Osteocyte (in vitro differentiated cells): ENCODE results near the gene ZDHHC17. TPM values are rescaled to one million over a fixed set of nuclear protein-coding genes. Genes with fewer than 3 reads are reported as not detected.

Experiments
- DNase-seq: peaks from one replicate; pipeline ENCODE4 v3.0.0; 2021; ENCODE audit warnings: mixed read lengths; ENCODE audit not compliant: unreplicated experiment; ENCODE audit errors: extremely low spot score
- H3K27ac Mint-ChIP-seq: one replicate; pipeline ENCODE4 v1.8.0; 2021; ENCODE audit warnings: mild to moderate bottlenecking, mixed read lengths; ENCODE audit not compliant: unreplicated experiment
- H3K27me3 Mint-ChIP-seq: one replicate; pipeline ENCODE4 v1.8.0; 2021; ENCODE audit warnings: mixed read lengths; ENCODE audit not compliant: unreplicated experiment
- H3K36me3 Mint-ChIP-seq: one replicate; pipeline ENCODE4 v1.8.0; 2021; ENCODE audit warnings: mixed read lengths; ENCODE audit not compliant: unreplicated experiment
- H3K4me1 Mint-ChIP-seq: one replicate; pipeline ENCODE4 v1.8.0; 2021; ENCODE audit warnings: mixed read lengths; ENCODE audit not compliant: unreplicated experiment
- H3K4me3 Mint-ChIP-seq: one replicate; pipeline ENCODE4 v1.8.0; 2021; ENCODE audit warnings: mild to moderate bottlenecking, moderate library complexity, mixed read lengths; ENCODE audit not compliant: unreplicated experiment
- H3K9me3 Mint-ChIP-seq: one replicate; pipeline ENCODE4 v1.8.0; 2021; ENCODE audit warnings: mixed read lengths; ENCODE audit not compliant: unreplicated experiment
- total RNA-seq: library from RNA; stranded (reverse); gene quantifications from 2 replicates; pipeline ENCODE4 v1.2.1, GENCODE V29; 2021
- TF ChIP-seq, protein P1 (sequence below): fragments of 200-600 bp; sonication (generic); IDR thresholded peaks from 2 replicates; pipeline ENCODE4 v1.5.0; 2021; ENCODE audit warnings: antibody characterized with exemption, mild to moderate bottlenecking, moderate library complexity

The ZDHHC17 gene
- total RNA-seq, 1 donor from 2014 or later: 44.3 TPM

DNA sequence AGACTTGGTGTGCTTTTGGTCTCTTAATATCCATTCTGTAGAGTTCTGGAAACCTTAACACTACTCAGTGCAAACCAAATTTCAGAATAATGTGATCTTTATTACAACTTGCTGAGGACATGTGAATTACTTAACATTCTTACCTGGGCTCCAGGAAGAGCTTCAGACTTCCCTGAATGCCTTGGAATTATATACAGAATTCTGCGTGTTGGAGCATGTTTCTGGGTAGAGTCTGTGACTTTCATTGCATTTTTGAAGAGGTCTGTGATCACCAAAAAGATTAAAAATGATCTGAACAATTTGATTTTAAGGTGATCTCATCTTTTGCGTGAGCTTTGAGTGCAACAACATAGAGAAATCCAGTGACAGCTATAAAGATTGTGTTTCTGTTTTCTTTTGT, 35.4 kb downstream of the ZDHHC17 start:
- H3K4me1 Mint-ChIP-seq: peaks cover 3% of the 10 kb centered on the region
- no peak overlapping the region for H3K4me3 Mint-ChIP-seq
- H3K27me3 Mint-ChIP-seq: no peaks in the 10 kb centered on the region
- TF ChIP-seq, protein P1, sequence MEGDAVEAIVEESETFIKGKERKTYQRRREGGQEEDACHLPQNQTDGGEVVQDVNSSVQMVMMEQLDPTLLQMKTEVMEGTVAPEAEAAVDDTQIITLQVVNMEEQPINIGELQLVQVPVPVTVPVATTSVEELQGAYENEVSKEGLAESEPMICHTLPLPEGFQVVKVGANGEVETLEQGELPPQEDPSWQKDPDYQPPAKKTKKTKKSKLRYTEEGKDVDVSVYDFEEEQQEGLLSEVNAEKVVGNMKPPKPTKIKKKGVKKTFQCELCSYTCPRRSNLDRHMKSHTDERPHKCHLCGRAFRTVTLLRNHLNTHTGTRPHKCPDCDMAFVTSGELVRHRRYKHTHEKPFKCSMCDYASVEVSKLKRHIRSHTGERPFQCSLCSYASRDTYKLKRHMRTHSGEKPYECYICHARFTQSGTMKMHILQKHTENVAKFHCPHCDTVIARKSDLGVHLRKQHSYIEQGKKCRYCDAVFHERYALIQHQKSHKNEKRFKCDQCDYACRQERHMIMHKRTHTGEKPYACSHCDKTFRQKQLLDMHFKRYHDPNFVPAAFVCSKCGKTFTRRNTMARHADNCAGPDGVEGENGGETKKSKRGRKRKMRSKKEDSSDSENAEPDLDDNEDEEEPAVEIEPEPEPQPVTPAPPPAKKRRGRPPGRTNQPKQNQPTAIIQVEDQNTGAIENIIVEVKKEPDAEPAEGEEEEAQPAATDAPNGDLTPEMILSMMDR: no peak
- peaks cover 33% of the 10 kb centered on the region for H3K36me3 Mint-ChIP-seq
- DNase-seq: no peak
- peaks cover 12% of the 10 kb centered on the region for H3K9me3 Mint-ChIP-seq
- H3K27ac Mint-ChIP-seq: no peak overlapping the region

DNA sequence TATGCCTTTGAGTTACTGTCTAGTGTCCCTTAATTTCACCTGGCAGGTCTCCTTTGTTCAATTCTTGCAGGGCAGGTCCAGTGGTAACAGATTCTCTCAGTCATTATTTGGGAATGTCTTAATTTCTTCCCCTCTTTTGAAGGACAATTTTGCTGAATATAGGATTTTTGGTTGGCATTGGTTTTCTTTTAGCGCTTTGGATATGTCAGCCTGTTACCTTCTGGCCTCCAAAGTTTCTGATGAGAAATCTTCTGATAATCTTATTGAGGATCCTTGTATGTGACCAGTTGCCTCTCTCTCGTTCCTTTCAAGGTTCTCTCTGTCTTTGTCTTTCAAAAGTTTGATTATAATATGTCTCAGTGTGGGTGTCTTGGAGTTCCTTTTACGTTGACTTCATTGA, 38.1 kb downstream of the ZDHHC17 start:
- peaks cover 12% of the 10 kb centered on the region for H3K9me3 Mint-ChIP-seq
- H3K36me3 Mint-ChIP-seq: peaks cover 41% of the 10 kb centered on the region
- TF ChIP-seq, protein P1: no peak
- H3K27me3 Mint-ChIP-seq: no peaks in the 10 kb centered on the region
- no peak for DNase-seq
- no peak overlapping the region for H3K27ac Mint-ChIP-seq
- peaks cover 4% of the 10 kb centered on the region for H3K4me1 Mint-ChIP-seq
- no peak overlapping the region for H3K4me3 Mint-ChIP-seq

- TF ChIP-seq, protein P1: no peak
- peaks cover 4% of the 10 kb centered on the region for H3K4me1 Mint-ChIP-seq
- H3K36me3 Mint-ChIP-seq: peaks cover 38% of the 10 kb centered on the region
- H3K27me3 Mint-ChIP-seq: no peaks in the 10 kb centered on the region
- H3K27ac Mint-ChIP-seq: no peak overlapping the region
- no peak overlapping the region for H3K4me3 Mint-ChIP-seq
- no peak for DNase-seq
- H3K9me3 Mint-ChIP-seq: peaks cover 12% of the 10 kb centered on the region
Measured at GRCh38 chr12:76804435-76804976, 40.6 kb downstream of the ZDHHC17 start.

DNA sequence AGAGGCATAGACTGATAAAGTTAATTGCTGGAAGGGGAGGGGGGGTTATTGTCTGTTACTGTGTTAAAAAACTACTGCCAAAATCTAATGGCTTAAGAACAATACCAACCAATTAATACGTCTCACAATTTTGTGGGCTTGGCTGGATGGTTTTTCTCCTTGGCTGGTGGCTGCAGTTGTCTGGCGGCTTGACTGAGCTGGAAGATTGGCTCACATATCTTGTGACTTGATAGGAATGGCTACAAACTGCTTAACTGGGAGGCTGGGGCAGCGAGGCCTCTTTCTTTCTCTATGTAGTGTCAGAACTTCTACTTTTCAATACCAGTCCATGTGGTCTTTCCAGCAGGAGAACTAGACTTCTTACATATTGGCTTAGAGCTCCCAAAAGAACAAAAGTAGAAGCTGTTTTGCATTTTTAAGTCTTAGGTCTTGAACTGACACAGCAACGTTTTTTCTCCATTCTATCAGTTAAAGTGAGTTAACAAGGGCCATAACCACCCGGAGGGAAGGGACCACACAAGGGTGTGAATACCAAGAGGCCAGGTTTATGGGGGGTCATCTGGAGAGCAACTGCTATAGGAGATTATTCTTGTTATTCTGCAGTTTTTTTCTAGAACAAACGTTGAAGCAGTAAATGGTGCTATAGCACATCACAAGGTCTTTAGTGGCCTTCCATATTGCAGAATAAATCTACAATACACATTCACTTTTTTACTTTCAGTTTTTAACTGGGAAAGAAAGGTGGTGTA, 46.9 kb downstream of the ZDHHC17 start:
- Mint-ChIP-seq H3K4me1 (no peaks in the 10 kb centered on the region), H3K27ac (no peak overlapping the region), H3K27me3 (no peaks in the 10 kb centered on the region), H3K4me3 (no peak overlapping the region), H3K9me3 (no peaks in the 10 kb centered on the region), H3K36me3 (peaks cover 36% of the 10 kb centered on the region)
- TF ChIP-seq, protein P1: no peak
- DNase-seq: no peak

DNA sequence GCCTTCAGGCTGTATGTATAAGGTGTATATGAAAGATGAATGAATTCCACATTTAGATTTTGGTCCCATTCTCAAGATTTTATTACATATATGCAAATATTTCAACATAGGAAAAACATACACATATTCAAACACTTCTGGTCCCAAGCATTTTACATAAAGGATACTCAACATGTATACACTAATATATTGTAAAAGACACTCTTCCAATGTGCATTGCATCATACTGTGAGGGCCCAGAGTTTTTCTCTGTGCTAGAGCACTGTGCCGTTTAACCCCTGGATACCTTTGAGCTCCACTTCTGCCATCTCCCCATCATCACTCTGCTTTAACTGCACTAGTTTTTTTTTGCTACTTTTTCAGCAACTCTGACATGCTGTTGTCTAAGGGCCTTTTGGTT, 48.1 kb downstream of the ZDHHC17 start:
- TF ChIP-seq, protein P1: no peak
- DNase-seq: no peak
- Mint-ChIP-seq H3K36me3 (peaks cover 35% of the 10 kb centered on the region), H3K9me3 (no peaks in the 10 kb centered on the region), H3K4me1 (no peaks in the 10 kb centered on the region), H3K4me3 (no peak overlapping the region), H3K27me3 (no peaks in the 10 kb centered on the region), H3K27ac (no peak overlapping the region)
